GM21447 (cell line): Measurements from ENCODE around the gene DUSP3.
"Not testable (repeated sequence)": the region's sequence is repeated elsewhere in the genome, so short reads cannot be mapped to it uniquely, and the experiment has no call there.

Experiments used
- ATAC-seq: cut with Tn5 transposase; IDR thresholded peaks from one replicate; pipeline ENCODE4 v1.9.1; 2021; ENCODE audit not compliant: unreplicated experiment

Gene DUSP3

DNA sequence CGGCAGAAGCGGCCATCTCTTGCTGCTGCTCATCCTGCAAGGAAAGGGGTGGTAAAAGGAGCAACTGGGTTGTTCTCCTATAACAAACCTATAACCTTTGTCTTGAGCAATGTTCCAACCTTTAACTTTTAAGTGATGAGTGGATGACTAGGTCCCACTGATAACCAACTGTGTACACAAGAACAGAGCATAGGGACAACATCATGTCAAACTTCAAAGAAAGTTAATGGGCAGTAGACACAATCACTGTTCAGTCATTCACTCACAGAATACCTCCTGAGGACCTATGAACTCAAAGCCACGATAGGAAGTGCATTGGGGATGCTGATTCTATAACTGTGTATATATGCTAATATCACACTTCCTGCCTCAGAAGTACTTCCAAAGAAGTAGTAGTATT lies 23.1 kb upstream of the DUSP3 start:
- no peak for ATAC-seq

DNA sequence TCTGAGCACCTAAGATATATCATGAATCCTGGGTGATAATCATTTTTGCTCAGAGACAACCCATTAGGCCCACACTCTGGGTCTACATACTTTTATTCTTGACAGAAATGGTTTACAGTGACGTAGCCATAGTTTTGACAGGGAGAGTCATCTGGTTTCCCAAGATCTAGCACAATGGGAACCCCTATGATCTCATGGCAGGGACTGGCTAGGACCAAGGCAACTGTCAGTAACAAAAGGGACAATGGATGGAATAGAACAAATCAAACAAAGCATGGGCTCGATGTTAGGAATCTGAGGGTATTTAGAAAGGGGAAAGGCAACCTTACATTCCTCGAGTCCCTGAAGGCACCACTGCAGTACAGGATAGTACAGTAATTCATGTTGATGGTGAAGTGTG lies 22.0 kb upstream of the DUSP3 start:
- ATAC-seq: no peak

- ATAC-seq: no peak
These were observed 20.3 kb upstream of the DUSP3 start for GRCh38 chr17:43799047-43799446.

DNA sequence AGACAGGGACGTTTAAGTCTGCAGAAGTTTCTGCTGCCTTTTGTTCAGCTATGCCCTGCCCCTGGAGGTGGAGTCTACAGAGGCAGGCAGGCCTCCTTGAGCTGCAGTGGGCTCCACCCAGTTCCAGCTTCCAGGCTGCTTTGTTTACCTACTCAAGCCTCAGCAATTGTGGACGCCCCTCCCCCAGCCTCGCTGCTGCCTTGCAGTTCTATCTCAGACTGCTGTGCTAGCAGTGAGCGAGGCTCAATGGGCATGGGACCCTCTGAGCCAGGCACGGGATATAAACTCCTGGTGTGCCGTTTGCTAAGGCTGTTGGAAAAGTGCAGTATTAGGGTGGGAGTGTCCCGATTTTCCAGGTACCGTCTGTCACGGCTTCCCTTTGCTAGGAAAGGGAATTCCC lies 19.2 kb upstream of the DUSP3 start:
- not testable (repeated sequence) for ATAC-seq

- not testable (repeated sequence) for ATAC-seq
These were observed 13.9 kb upstream of the DUSP3 start for GRCh38 chr17:43792668-43793067.

DNA sequence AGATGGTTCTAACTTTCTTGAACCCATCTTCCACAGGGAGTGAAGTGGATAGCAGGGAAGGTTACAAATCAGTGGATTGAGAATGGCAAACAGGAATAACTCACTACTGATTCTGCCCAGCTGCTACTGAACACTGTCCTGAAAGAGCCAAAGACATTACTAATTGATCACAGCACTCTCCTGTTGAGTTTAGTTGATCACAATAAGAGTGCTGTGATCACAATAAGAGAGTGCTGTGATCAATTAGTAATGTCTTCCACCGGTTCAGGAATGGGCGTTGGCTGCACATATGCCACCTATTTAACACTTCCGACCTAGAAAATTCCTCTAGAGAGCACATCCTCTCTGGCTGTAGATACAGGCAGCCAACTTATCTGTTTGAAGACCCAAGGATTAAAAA lies 12.8 kb upstream of the DUSP3 start:
- ATAC-seq: no peak

DNA sequence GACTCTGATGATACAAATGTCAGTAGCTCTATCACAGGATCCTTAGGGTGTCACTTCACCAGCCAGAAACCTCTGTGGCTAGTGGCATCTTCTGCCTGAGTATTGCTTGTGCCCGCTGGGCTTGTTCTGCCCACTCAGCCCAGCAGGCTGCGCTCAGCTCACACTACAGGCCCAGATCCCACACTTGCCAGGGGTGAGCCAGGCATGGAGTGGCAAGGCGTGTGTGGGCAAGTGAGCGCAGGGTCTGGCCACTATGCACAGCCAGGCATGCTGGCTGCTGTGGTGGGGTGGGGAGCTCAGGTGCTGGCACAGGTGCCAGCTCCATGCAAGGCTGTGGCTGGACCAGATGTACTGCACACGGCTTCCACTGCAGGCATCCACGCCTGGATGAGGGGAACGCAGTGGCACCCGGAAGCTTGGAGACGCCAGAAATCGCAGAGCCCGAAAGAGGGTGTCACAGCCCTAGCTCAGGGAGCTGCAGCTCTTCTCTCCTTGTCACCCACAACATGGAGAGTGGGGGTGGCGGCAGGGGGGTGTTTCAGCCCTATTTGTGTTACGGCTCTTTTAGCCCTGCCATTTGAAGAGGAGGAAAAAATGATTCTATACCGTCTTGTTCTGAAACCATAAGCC lies 11.6 kb upstream of the DUSP3 start:
- ATAC-seq: no peak

DNA sequence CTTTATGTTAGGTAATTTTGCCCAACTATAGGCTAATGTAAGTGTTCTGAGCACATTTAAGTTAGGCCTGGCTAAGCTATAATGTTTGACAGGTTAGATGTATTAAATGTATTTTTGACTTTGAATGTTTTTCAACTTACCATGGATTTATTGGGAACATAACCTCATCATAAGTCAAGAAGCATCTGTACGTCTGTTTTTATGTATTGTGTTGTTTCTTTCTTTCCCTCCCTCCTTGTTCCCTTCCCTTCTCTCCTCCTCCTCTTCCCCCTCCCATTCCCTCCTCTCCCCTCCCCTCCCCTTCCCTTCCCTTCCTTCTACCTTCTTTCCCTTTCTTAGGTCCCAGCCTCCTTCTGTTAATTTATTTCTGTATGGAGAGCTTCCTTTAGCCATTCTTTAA lies 10.7 kb upstream of the DUSP3 start:
- no peak for ATAC-seq

DNA sequence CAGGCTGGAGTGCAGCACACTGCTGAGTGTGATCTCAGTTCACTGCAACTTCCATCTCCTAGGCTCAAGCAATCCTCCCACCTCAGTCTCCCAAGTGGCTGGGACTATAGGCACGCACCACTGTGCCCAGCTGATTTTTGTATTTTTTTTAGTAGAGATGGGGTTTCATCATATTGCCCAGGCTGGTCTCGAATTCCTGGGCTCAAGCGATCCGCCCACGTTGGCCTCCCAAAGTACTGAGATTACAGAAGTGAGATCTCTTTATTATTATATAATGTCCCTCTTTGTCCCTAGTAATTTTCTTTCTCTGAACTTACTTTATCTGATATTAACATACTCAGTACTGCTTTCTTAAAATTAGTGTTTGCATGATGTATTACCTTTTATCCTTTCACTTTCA lies 9.8 kb upstream of the DUSP3 start:
- no peak for ATAC-seq

GRCh38 chr17:43787728-43788127 lies 9.0 kb upstream of the DUSP3 start:
- ATAC-seq: no peak

DNA sequence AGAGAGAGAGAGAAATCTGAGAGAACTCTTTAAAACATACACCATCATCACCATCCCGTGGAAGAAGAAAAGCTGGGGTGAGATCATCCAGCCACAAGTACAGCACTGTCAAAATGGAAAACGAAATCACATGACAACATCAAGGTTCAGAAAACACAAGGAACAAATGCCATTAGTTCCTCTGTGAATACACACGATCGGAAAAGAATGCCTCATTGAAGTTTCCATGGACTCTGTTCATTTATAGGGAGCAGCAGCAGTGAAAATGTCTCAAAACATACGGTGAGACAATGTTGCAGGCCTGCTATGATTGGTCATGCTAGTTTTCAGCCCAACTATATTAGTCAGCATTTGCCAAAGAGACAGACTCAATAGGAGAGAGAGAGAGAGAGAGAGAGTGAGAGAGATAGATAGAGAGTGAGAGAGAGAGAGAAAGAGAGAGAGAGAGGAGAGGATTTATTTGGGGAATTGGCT lies 5.9 kb upstream of the DUSP3 start:
- ATAC-seq: no peak

DNA sequence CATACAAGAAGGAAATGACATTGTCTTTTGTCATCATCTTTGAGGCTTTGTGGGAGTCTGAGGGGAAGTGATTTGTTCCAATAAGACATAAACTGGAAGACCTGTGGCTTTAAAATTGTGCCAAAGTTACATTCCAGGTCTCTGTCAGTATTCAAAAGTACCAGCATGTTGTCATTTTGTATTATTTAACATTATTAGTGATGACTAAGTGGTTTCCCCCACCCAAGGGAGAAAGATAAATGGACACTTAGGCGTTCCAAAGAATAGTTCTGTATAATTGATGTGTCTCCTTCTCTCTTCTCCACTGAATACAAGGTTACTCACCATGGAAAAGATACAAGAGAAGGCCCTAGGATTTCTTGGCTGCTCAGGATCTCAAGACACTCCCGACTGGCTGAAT lies 5.3 kb upstream of the DUSP3 start:
- ATAC-seq: no peak

GRCh38 chr17:43782913-43783680 lies 4.3 kb upstream of the DUSP3 start:
- ATAC-seq: no peak

DNA sequence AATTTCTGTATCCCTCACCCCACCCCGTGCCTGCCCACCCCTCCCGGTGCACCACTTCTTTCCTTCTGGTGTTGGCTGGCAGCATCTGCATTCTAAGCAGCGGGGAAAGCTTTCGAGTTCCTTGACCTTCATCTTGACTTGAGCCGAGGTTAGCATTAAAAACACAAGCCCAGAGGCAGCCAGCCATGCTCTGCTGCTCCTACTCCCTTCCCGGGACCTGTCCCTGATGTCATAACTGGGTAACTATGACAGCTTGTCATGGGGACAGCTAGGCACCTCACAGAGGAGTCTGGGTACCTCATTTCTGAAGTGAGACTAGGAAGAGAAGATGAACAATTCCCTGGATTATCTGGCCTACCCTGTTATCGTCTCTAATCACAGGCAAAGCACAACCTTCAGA lies 1.4 kb upstream of the DUSP3 start, which contains the start of gene CFAP97D1:
Gene CFAP97D1 (plus strand): TSS at position 301 of the 400 bp plus-strand sequence. CDS start 28 bp downstream, at position 329.
- no peak for ATAC-seq

DNA sequence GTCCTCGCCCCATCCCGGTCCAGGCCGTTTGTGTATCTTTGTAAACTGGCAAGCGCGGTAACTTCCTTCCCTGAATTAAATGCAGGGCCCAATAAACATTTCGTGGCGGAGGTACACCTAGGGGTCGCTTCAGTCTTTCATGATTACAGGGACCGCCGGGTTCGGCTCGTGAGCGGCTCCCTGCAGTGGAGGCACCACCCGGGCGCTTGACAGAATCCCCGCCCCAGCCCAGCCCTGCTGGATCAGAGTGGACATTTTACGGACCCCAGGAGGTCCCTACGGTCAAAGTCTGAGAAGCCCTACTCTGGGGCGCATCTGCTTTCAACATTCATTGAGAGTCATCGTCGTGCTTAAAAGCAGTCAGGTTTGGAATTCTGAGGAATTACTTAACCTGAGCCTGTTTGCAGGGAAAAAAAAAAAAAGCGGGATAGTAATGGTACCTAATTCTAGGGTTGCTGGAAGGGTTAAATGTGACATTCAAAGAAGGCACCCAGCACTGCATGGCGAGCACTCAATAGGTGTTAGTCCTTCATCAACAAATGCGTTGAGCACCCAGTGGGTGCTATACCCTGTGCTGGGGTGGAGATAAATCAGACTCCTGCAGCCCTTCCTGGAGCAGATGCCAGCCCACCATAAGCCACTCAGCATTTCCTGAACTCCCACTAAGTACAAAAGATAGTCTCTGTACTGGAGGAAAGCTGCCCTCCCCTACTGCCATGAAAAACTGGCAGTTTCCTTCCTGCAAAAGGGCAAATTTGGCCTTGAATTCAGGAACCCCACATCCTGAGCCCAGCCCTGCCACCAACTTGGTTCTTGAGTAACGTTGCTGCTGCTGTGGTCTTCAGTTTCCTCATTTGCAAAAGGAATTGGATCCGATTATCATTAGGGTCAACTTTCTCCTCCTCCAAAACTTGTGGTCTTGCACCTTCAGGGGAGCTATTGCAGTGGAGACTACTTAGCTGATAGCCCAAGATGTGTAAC lies 658 bp upstream of the DUSP3 start:
- no peak for ATAC-seq

DNA sequence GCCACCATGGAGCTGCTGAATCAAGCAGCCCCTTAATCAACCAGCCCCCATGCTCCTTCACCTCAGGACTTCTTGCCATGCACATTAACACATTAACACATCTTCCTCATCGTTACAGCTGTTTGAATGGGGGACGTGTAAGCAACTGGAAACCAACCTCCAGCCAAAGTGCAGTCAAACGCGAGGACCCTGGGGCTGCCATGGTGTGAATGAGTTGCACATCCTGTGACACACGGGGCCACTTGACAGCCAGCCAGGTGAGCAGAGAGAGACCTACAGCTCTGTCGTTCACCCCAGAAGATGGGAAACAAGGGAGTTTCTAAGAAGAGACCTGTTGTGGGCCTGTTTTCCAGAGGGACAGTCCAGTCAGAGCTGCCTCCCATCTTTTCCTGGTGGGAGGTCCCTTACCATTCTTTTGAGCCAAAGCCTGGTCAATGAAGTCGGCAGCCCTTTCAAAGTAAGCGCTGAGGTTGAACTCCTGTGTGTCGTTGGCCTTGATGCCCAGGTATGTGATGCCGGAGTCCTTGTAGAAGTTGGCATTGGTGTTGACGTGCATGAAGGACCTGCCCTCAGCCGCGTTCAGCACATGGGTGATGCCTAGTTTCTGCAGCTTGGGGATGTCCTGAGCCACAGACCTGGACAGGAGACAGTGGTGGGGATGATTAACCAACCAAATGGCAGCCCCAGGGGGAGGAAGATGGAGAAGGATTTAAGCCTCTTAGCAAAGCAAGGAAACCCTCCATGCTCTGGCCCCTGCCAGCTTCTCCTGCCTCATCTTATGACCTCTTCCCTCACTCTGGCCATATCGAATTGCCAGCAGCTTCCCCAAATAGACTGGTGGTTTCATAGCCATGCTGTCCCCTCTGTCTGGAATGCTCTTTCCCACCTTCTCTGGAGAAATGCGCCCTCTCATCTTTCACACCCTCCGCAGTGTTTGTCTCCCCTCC lies 4.2 kb downstream of the DUSP3 start:
- ATAC-seq: no peak

- no peak for ATAC-seq
These were observed 5.7 kb downstream of the DUSP3 start for GRCh38 chr17:43772877-43773648.

- no peak for ATAC-seq
These were observed 7.3 kb downstream of the DUSP3 start for GRCh38 chr17:43771463-43771862.

GRCh38 chr17:43770957-43771356 lies 7.8 kb downstream of the DUSP3 start:
- no peak for ATAC-seq
